ENCODE results near the gene IL1RAPL1. TPM values are rescaled to one million over a fixed set of nuclear protein-coding genes. Genes with fewer than 3 reads are reported as not detected.

The IL1RAPL1 gene
- total RNA-seq, 2 donors from 2014 or later: 0.66 to 1.1 TPM

DNA sequence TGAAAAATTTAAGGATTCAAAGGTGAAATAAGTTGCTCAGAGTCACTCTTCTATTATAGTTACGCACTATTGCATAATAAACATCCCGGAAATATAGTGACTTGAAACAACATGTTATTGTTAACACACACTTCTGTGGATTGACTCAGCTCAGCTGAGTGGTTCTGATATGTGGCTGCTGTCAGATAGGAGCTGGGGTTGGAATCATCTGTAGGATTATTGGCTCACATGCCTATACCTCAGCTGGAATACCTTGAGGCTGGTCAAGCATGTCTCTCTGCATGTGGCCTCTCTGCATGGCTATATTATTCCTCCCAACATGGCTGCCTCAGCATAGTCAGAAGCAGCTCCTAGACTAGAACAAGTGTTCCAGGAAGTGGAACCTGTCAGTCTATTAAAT, 1141.4 kb downstream of the IL1RAPL1 start:
- 100% methylated on average over 1 of the region's 2 CpGs; no CpG with 5 or more reads in 1 of the 2 experiments for WGBS, 2 experiments (ENCODE audit: insufficient coverage in 1 of 2, insufficient read length in 1 of 2)
- no peaks in the 10 kb centered on the region for H3K36me3 ChIP-seq (ENCODE audit: control insufficient read depth, insufficient read depth, low read length)
- Mint-ChIP-seq H3K9me3 (no peaks in the 10 kb centered on the region), H3K4me1 (peaks cover 7% of the 10 kb centered on the region), H3K27me3 (ENCODE audit: insufficient read depth) (no peaks in the 10 kb centered on the region), H3K36me3 (ENCODE audit: low read depth) (no peaks in the 10 kb centered on the region), H3K4me3 (no peak overlapping the region), H3K27ac (no peak overlapping the region)
- H3K4me3 ChIP-seq (ENCODE audit: low read length): no peak overlapping the region
- no peak for DNase-seq
- no peak overlapping the region for H3K27ac ChIP-seq (ENCODE audit: low read depth, low read length)
- no peaks in the 10 kb centered on the region for H3K9me3 ChIP-seq (ENCODE audit: control insufficient read depth, low read length)
- H3K4me1 ChIP-seq (ENCODE audit: control insufficient read depth, insufficient read depth, low read length): no peaks in the 10 kb centered on the region
- TF ChIP-seq, protein P1, sequence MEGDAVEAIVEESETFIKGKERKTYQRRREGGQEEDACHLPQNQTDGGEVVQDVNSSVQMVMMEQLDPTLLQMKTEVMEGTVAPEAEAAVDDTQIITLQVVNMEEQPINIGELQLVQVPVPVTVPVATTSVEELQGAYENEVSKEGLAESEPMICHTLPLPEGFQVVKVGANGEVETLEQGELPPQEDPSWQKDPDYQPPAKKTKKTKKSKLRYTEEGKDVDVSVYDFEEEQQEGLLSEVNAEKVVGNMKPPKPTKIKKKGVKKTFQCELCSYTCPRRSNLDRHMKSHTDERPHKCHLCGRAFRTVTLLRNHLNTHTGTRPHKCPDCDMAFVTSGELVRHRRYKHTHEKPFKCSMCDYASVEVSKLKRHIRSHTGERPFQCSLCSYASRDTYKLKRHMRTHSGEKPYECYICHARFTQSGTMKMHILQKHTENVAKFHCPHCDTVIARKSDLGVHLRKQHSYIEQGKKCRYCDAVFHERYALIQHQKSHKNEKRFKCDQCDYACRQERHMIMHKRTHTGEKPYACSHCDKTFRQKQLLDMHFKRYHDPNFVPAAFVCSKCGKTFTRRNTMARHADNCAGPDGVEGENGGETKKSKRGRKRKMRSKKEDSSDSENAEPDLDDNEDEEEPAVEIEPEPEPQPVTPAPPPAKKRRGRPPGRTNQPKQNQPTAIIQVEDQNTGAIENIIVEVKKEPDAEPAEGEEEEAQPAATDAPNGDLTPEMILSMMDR (conservative IDR thresholded peaks at IDR 0.05): no peak
- no peak overlapping the region for H3K9ac ChIP-seq (ENCODE audit: extremely low read depth, low read length, poor library complexity, severe bottlenecking)
- no peaks in the 10 kb centered on the region for H3K27me3 ChIP-seq (ENCODE audit: control insufficient read depth, insufficient read depth, low read length, poor library complexity, severe bottlenecking)

DNA sequence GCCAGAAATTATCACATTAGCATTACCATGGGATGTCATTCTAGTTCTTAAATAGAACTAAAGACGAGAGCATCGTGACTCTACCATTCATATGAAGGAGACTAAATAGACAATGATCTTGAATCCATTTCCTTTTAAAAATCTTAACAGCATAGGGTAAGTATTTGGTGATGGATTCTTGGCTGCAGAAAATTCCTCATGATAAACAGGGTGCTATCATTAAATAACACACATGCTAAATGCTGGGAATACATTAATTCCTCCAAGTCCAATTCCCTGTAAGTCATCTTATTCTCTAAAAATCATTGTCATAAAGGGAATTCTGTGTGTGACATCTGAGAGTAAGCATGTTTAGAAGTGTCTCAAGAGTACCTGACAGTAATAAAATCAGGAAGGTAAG, 1157.7 kb downstream of the IL1RAPL1 start:
- Histone ChIP-seq H3K9ac (ENCODE audit: extremely low read depth, low read length, poor library complexity, severe bottlenecking) (no peak overlapping the region), H3K27ac (ENCODE audit: low read depth, low read length) (no peak overlapping the region), H3K4me3 (ENCODE audit: low read length) (no peak overlapping the region), H3K36me3 (ENCODE audit: control insufficient read depth, insufficient read depth, low read length) (no peaks in the 10 kb centered on the region), H3K27me3 (ENCODE audit: control insufficient read depth, insufficient read depth, low read length, poor library complexity, severe bottlenecking) (no peaks in the 10 kb centered on the region), H3K4me1 (ENCODE audit: control insufficient read depth, insufficient read depth, low read length) (no peaks in the 10 kb centered on the region), H3K9me3 (ENCODE audit: control insufficient read depth, low read length) (no peaks in the 10 kb centered on the region)
- H3K27me3 Mint-ChIP-seq (ENCODE audit: insufficient read depth): peaks cover 5% of the 10 kb centered on the region
- no peak overlapping the region for H3K27ac Mint-ChIP-seq
- WGBS, 2 experiments (ENCODE audit: insufficient coverage in 1 of 2, insufficient read length in 1 of 2): no CpG with 5 or more reads among the region's 2 CpGs
- peaks cover 7% of the 10 kb centered on the region for H3K4me1 Mint-ChIP-seq
- H3K9me3 Mint-ChIP-seq: no peaks in the 10 kb centered on the region
- DNase-seq: no peak
- no peaks in the 10 kb centered on the region for H3K36me3 Mint-ChIP-seq (ENCODE audit: low read depth)
- TF ChIP-seq, protein P1 (conservative IDR thresholded peaks at IDR 0.05): no peak
- H3K4me3 Mint-ChIP-seq: no peak overlapping the region

DNA sequence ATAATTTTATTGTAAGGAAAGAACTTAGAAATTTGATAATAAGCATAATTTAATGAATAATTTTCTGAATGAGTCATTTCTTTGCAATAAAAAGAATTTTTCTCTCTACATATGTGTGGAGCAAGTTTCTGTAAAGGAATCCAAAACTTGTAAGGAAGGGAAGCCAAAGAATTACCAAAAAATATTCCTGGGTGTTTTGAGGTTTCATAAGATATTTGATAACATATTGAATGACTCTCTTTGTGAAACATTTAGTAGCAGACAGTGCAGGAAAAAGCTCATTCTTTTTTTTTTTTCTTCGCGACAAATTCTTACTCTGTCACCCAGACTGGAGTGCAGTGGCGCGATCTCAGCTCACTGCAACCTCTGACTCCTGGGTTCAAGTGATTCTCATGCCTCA, 1159.1 kb downstream of the IL1RAPL1 start:
- H3K4me3 ChIP-seq (ENCODE audit: low read length): no peak overlapping the region
- H3K4me3 Mint-ChIP-seq: no peak overlapping the region
- WGBS, 2 experiments (ENCODE audit: insufficient coverage in 1 of 2, insufficient read length in 1 of 2): 64 to 75% methylated on average over 4 of the region's 4 CpGs
- H3K4me1 Mint-ChIP-seq: peaks cover 7% of the 10 kb centered on the region
- no peak overlapping the region for H3K9ac ChIP-seq (ENCODE audit: extremely low read depth, low read length, poor library complexity, severe bottlenecking)
- DNase-seq: no peak
- no peak overlapping the region for H3K27ac Mint-ChIP-seq
- H3K9me3 Mint-ChIP-seq: no peaks in the 10 kb centered on the region
- no peaks in the 10 kb centered on the region for H3K36me3 ChIP-seq (ENCODE audit: control insufficient read depth, insufficient read depth, low read length)
- H3K9me3 ChIP-seq (ENCODE audit: control insufficient read depth, low read length): no peaks in the 10 kb centered on the region
- TF ChIP-seq, protein P1 (conservative IDR thresholded peaks at IDR 0.05): no peak
- H3K27ac ChIP-seq (ENCODE audit: low read depth, low read length): no peak overlapping the region
- H3K27me3 Mint-ChIP-seq (ENCODE audit: insufficient read depth): peaks cover 2% of the 10 kb centered on the region
- no peaks in the 10 kb centered on the region for H3K27me3 ChIP-seq (ENCODE audit: control insufficient read depth, insufficient read depth, low read length, poor library complexity, severe bottlenecking)
- no peaks in the 10 kb centered on the region for H3K36me3 Mint-ChIP-seq (ENCODE audit: low read depth)
- H3K4me1 ChIP-seq (ENCODE audit: control insufficient read depth, insufficient read depth, low read length): no peaks in the 10 kb centered on the region
